ENCODE results near the gene CCNDBP1.
A peak's percentile ranks its signal among the peaks of the same experiment; 100 is the strongest.
"Not testable (repeated sequence)": the region's sequence is repeated elsewhere in the genome, so short reads cannot be mapped to it uniquely, and the experiment has no call there.

CCNDBP1 gene

GRCh38 chr15:43185157-43186002, at the start of gene CCNDBP1:
Gene CCNDBP1, plus strand, starts transcription at chr15:43185403. Its CDS starts 96 bp downstream, at chr15:43185499.
- DNase-seq (ENCODE audit: low spot score) (peak; percentile 96), FAIRE-seq (peak; percentile 92)

- DNase-seq (ENCODE audit: low spot score) = no peak
- FAIRE-seq = no peak
Measured at GRCh38 chr15:43143203-43143941, 41.8 kb upstream of the CCNDBP1 start.

- FAIRE-seq = no peak
Measured at GRCh38 chr15:43144512-43144911, 40.7 kb upstream of the CCNDBP1 start.

DNA sequence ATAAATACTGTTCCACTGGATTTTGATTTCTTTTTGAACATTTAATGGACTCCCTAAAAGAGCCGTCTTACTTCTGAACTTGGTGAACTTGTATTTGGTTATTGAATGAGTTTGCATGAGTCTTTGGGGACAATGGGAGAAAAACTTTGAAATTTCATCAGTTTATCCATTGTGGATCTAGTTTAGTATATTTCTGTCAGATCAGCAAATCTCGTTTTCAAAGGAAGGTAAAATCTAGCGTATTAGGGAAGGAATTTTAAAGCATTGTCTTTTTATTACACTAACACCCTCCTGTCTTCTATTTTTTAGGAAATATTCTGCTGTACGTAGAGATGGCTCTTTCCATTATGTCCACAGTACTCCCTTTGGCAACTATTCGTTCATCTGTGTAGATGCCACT, 39.0 kb upstream of the CCNDBP1 start:
- DNase-seq (ENCODE audit: low spot score) (no peak), FAIRE-seq (no peak)

More at GRCh38 chr15:43144512-43144911, 40.7 kb upstream of the CCNDBP1 start:
- no peak for DNase-seq (ENCODE audit: low spot score)

DNA sequence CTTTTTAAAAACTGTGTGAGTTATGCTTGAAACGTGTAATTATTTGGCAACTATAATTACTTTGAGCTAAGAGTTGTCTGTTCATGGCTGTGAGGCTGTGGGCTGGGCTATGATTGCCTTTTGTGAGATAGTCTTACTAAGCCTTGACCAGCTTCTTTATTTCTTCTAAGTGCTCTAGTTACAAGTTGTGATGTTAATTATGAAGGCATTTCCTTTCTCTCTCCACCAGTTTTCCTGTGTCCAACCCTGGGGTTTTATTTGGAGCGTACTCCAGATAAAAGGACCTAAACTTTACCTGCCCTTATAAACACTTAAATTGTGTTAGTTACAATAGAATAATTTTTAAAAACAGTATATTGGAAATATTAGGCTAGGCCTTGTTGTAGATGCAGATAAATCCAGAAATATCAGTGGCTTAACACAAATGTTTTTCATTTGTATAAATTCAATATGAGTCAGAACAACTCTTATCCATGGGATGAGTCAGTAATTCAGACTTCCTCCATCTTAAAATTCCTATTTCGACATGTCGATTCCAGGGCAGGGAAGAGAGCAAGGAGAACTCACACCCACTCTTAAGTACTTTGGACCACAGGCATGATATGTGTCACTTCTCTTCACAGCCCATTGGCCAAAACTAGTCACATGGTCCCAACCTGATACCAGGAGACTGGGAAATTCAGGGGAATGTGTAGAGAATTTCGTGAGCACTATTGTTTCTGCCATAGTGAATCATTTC, 34.8 kb upstream of the CCNDBP1 start:
- DNase-seq (ENCODE audit: low spot score) = peak; percentile 56
- no peak for FAIRE-seq

DNA sequence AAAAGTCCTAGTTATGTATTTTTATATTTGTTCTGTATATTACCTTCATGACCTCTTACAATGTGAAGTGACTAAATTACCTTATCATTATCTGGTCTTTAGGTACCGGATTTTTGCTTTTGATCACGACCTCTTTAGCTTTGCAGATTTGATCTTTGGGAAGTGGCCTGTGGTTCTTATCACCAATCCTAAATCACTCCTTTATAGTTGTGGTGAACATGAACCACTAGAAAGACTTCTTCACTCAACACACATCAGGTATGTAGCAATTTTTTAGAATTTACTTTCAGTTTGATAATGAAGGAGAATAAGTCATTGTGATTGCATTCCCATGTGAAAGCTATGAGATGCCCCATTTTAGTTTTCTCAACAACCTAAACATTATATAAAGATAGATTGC, 33.5 kb upstream of the CCNDBP1 start:
- FAIRE-seq (no peak), DNase-seq (ENCODE audit: low spot score) (no peak)

DNA sequence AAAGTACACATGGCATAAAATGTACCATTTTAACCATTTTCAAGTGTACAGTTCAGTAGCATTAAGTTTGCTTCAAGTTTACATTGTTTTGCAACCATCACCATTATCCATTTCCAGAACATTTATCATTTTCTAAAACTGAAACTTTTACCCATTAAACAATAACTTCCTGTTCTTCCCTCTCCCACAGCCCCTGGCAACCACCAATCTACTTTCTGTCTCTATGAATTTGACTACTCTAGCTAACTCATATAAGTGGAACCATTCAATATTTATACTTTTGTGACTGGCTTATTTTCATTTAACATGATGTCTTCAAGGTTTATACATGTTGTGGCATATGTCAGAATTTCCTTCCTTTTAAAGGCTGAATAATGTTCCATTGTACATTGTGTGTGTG, 31.9 kb upstream of the CCNDBP1 start:
- FAIRE-seq (no peak), DNase-seq (ENCODE audit: low spot score) (no peak)

GRCh38 chr15:43165801-43166325, 19.3 kb upstream of the CCNDBP1 start:
- FAIRE-seq = no peak
- DNase-seq (ENCODE audit: low spot score) = no peak

DNA sequence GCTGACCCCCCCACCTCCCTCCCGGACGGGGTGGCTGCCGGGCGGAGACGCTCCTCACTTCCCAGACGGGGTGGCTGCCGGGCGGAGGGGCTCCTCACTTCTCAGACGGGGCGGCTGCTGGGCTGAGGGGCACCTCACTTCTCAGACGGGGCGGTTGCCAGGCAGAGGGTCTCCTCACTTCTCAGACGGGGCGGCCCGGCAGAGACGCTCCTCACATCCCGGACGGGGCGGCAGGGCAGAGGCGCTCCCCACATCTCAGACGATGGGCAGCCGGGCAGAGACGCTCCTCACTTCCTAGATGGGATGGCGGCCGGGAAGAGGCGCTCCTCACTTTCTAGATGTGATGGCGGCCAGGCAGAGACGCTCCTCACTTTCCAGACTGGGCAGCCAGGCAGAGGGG, 17.9 kb upstream of the CCNDBP1 start:
- not testable (repeated sequence) for DNase-seq (ENCODE audit: low spot score); FAIRE-seq

DNA sequence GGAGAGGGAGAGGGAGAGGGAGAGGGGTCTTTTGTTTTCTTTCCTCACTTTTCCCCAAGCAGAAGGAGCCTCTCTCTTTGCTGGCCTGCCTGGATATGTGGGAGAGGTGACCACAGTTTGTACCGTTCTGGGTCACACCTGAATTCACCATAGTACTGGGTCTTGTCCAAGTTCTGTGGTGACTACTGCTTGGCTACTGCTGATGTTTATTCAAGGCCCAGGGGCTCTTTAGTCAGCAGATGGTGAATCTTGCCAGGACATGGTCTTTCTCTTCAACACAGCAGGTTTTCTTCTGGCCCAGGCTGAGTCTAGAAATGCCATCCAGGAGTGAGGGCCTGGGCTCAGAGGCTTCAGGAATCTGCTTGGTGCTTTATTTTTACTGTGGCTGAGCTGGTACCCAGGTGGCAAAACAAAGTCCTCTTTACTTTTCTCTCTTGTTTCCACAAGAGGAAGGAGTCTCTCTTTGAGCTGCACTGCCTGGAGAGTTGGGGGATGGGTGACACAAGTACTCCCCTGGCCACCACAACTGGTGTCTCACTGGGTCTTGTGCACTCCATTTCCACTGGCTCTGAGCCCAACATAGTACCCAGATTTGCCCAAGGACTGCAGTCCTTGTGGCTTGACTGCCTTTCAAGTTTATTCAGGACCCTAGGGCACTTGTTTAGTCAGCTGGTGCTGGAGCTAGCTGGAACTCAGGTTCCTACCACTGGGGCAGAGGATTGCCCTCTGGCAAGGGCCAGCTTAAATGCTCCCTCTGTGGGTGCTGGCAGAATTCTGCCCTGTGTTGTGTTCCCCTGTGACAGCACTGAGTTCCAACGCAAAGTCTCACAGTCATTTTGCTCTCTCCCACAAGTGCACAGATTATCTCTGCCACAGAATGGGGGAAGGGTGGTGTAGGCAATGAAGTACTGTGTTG, 16.8 kb upstream of the CCNDBP1 start:
- FAIRE-seq = peak; percentile 13
- no peak for DNase-seq (ENCODE audit: low spot score)

DNA sequence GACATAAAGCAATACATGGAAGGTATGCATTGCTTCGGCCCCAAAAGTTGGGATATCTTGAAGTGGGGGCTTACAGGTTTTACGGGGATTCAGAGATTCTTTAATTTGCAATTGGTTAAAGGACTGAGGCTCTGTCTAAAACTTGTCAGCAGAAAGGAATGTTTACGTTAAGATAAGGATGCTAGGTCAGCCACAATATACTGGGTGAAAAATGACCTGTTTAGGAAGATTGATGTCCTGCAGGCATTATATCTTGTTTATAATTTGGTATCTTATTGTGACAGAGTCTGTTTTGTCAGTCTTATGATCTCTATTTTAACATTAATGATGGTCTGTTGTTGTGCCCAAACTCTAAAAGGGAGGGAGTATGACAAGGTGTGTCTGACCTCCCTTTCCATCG, 15.3 kb upstream of the CCNDBP1 start:
- DNase-seq (ENCODE audit: low spot score) = no peak
- no peak for FAIRE-seq

GRCh38 chr15:43175656-43176309, 9.4 kb upstream of the CCNDBP1 start:
- not testable (repeated sequence) for DNase-seq (ENCODE audit: low spot score); FAIRE-seq

DNA sequence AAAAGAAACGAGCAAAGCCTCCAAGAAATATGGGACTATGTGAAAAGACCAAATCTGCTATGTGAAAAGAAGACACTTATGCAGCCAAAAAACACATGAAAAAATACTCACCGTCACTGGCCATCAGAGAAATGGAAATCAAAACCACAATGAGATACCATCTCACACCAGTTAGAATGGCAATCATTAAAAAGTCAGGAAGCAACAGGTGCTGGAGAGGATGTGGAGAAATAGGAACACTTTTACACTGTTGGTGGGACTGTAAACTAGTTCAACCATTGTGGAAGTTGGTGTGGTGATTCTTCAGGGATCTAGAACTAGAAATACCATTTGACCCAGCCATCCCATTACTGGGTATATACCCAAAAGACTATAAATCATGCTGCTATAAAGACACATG, 8.1 kb upstream of the CCNDBP1 start:
- not testable (repeated sequence) for FAIRE-seq; DNase-seq (ENCODE audit: low spot score)

DNA sequence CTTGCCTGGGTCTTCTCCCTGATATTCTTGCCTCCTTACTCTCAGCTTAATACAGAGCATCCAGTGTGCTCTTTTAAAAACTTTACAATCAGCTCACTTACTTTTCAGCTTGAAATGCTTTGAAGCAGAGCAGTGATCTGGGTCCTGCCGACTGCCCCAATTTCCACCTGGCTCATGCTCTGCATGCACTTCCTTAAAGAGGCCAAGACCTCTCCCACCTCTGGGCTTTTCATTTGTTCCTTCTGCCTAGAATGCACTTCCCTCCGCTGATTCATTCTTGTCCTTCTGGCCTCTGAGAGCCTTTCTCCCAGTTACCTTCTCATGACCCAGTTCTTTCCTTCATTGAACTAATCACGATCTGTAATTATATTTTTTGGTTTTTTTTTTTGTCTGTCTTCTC, 1.9 kb upstream of the CCNDBP1 start:
- DNase-seq (ENCODE audit: low spot score) = no peak

GRCh38 chr15:43184407-43185124, 637 bp upstream of the CCNDBP1 start:
- FAIRE-seq (no peak), DNase-seq (ENCODE audit: low spot score) (no peak)

More for the DNA sequence above, 1.9 kb upstream of the CCNDBP1 start:
- FAIRE-seq = no peak

GRCh38 chr15:43186003-43186353, 775 bp downstream of the CCNDBP1 start:
- FAIRE-seq = no peak
- peak; percentile 30 for DNase-seq (ENCODE audit: low spot score)

DNA sequence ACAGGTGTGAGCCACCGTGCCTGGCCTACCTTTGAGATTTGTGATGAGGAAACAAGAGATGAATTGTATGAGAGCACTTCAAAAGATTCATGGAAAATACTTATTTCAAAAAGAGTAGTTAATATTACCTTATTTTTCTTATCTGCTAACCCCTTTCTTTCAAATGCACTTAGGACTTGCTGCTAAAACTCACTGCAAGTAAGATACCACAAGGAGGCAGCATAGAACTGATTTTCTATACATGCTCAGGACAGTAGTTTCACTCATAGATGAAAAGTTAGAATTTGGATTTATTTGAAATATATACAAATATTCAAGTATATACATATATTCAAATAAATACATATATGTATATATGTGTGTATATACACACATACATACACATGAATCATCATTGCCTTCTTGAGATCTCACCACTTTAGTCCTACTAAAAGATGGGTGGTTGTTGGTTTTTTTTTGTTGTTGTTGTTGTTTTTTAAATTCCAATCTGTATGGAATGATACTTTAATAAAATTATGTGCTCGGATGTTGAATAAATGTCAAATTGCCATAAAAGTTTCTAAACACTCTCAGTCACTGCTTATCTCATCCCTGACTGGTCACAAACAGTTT, 2.4 kb downstream of the CCNDBP1 start:
- no peak for FAIRE-seq
- DNase-seq (ENCODE audit: low spot score) = peak; percentile 36

DNA sequence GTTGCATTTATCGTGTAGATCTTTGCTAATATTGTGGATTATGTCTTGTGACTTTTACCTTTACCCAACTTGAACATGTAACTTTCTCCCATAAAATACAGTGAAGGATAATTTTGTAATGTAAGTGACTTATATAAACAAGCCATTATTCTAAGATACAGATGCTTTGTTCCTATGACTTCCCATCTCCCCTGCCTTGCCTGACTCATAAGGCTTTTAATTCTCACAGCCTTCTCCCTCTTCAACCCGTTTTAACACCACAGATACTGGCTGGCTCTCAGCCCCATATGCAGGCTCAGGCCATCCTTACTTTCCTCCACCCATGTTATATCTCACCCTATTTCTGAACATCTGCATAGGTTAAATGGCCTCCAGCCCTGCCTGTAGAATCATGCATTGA, 4.1 kb downstream of the CCNDBP1 start:
- FAIRE-seq (no peak), DNase-seq (ENCODE audit: low spot score) (no peak)

- no peak for FAIRE-seq
- DNase-seq (ENCODE audit: low spot score) = no peak
Measured at GRCh38 chr15:43190178-43190577, 5.0 kb downstream of the CCNDBP1 start.
